Calu3 (cell line): Measurements from ENCODE around the gene LIPC. TPM values are rescaled to one million over a fixed set of nuclear protein-coding genes. Genes with fewer than 3 reads are reported as not detected.
A peak's percentile ranks its signal among the peaks of the same experiment; 100 is the strongest.

Experiments
- BruUV-seq: library from RNA; stranded (reverse); fragments of 400-500 nt; replicated peaks from 2 replicates; lab custom pipeline; 2021; lab: Mats Ljungman, UMichigan
- CTCF ChIA-PET: fragments of 300-600 bp; sonication (Branson Sonifier 250); formaldehyde crosslinking; loops from one replicate; lab custom pipeline; 2022; ENCODE audit warnings: antibody characterized with exemption; lab: Charles Lee
- DNase-seq: peaks from one replicate; pipeline ENCODE4 v3.0.0; 2022
- H3K27ac Mint-ChIP-seq: one replicate; pipeline ENCODE4 v1.8.0; 2022; ENCODE audit warnings: mixed read lengths; ENCODE audit not compliant: unreplicated experiment
- H3K27me3 Mint-ChIP-seq: one replicate; pipeline ENCODE4 v1.8.0; 2022; ENCODE audit warnings: mixed read lengths; ENCODE audit not compliant: unreplicated experiment
- H3K36me3 Mint-ChIP-seq: one replicate; pipeline ENCODE4 v1.8.0; 2022; ENCODE audit warnings: mild to moderate bottlenecking, moderate library complexity, mixed read lengths; ENCODE audit not compliant: insufficient read depth, unreplicated experiment
- H3K4me1 Mint-ChIP-seq: one replicate; pipeline ENCODE4 v1.8.0; 2022; ENCODE audit warnings: mild to moderate bottlenecking, low read depth, mixed read lengths; ENCODE audit not compliant: unreplicated experiment
- H3K4me3 Mint-ChIP-seq: one replicate; pipeline ENCODE4 v1.8.0; 2022; ENCODE audit warnings: mild to moderate bottlenecking, low read depth, moderate library complexity, mixed read lengths; ENCODE audit not compliant: unreplicated experiment
- H3K9me3 Mint-ChIP-seq: one replicate; pipeline ENCODE4 v1.8.0; 2022; ENCODE audit warnings: low read depth, mixed read lengths; ENCODE audit not compliant: unreplicated experiment
- CTCF ChIP-seq: fragments of 200-600 bp; IDR thresholded peaks from one replicate; pipeline ENCODE4 v1.8.0; 2022; ENCODE audit warnings: antibody characterized with exemption; ENCODE audit not compliant: unreplicated experiment
- intact Hi-C: fragments of 100-400 bp; cut with micrococcal nuclease; formaldehyde crosslinking; loops from one replicate; pipeline ENCODE4 v1.10.0; 2022; ENCODE audit not compliant: unreplicated experiment
- total RNA-seq: library from RNA; stranded (reverse); gene quantifications from 2 replicates; pipeline ENCODE4 v1.2.3, GENCODE V29; 2022

LIPC gene
- total RNA-seq, 1 experiment from 2014 or later, result not detected

GRCh38 chr15:58390655-58391054, 41.1 kb upstream of the LIPC start:
- CTCF ChIA-PET, result interaction anchor here (0.9 kb wide), 1 partner anchor 51 kb away, joined by 3 read pairs; no protein-coding TSS in a partner anchor
- Mint-ChIP-seq H3K4me3 (no peak overlapping the region), H3K4me1 (peaks cover 43% of the 10 kb centered on the region), H3K36me3 (no peaks in the 10 kb centered on the region), H3K27ac (no peak overlapping the region), H3K27me3 (no peaks in the 10 kb centered on the region), H3K9me3 (no peaks in the 10 kb centered on the region)
- intact Hi-C loops, result no loop called here
- no peak for DNase-seq
- TF ChIP-seq CTCF, result no peak
- BruUV-seq, result no TSS peak

GRCh38 chr15:58391088-58391487, 40.7 kb upstream of the LIPC start:
- BruUV-seq, result no TSS peak
- Mint-ChIP-seq H3K27ac (no peak overlapping the region), H3K4me3 (no peak overlapping the region), H3K27me3 (no peaks in the 10 kb centered on the region), H3K4me1 (peaks cover 43% of the 10 kb centered on the region), H3K9me3 (no peaks in the 10 kb centered on the region), H3K36me3 (no peaks in the 10 kb centered on the region)
- CTCF ChIA-PET, result interaction anchor here (0.9 kb wide), 1 partner anchor 50 kb away, joined by 3 read pairs; no protein-coding TSS in a partner anchor
- intact Hi-C loops, result no loop called here
- TF ChIP-seq CTCF, result no peak
- no peak for DNase-seq

- H3K27me3 Mint-ChIP-seq, result no peaks in the 10 kb centered on the region
- H3K27ac Mint-ChIP-seq, result peak overlapping the region; percentile 24
- peaks cover 43% of the 10 kb centered on the region for H3K4me1 Mint-ChIP-seq
- CTCF ChIA-PET, result interaction anchor here (0.7 kb wide), 1 partner anchor 59 kb away, joined by 3 read pairs; no protein-coding TSS in a partner anchor
- no peaks in the 10 kb centered on the region for H3K9me3 Mint-ChIP-seq
- intact Hi-C loops, result loop anchor here (2.0 kb wide), 1 partner anchor 61 kb away; no protein-coding TSS in a partner anchor
- no peaks in the 10 kb centered on the region for H3K36me3 Mint-ChIP-seq
- no TSS peak for BruUV-seq
- DNase-seq, result no peak
- no peak overlapping the region for H3K4me3 Mint-ChIP-seq
- TF ChIP-seq CTCF, result no peak
These were observed 39.6 kb upstream of the LIPC start for GRCh38 chr15:58392141-58392540.

- CTCF ChIA-PET, result interaction anchor here (0.7 to 0.8 kb wide), 3 partner anchors 12 to 60 kb away, joined by 3 to 5 read pairs (median 3); no protein-coding TSS in a partner anchor
- intact Hi-C loops, result loop anchor here (2.0 kb wide), 1 partner anchor 62 kb away; no protein-coding TSS in a partner anchor
- peak overlapping the region; percentile 24 for H3K27ac Mint-ChIP-seq
These were observed 39.1 kb upstream of the LIPC start for GRCh38 chr15:58392611-58393161.

More at GRCh38 chr15:58392611-58393161, 39.1 kb upstream of the LIPC start:
- H3K36me3 Mint-ChIP-seq, result no peaks in the 10 kb centered on the region
- no peaks in the 10 kb centered on the region for H3K27me3 Mint-ChIP-seq
- no TSS peak for BruUV-seq
- peak; percentile 43 for DNase-seq
- no peak for TF ChIP-seq CTCF
- no peaks in the 10 kb centered on the region for H3K9me3 Mint-ChIP-seq
- peaks cover 43% of the 10 kb centered on the region for H3K4me1 Mint-ChIP-seq
- no peak overlapping the region for H3K4me3 Mint-ChIP-seq
